ENCODE data around the gene PLEKHA7.

DNA sequence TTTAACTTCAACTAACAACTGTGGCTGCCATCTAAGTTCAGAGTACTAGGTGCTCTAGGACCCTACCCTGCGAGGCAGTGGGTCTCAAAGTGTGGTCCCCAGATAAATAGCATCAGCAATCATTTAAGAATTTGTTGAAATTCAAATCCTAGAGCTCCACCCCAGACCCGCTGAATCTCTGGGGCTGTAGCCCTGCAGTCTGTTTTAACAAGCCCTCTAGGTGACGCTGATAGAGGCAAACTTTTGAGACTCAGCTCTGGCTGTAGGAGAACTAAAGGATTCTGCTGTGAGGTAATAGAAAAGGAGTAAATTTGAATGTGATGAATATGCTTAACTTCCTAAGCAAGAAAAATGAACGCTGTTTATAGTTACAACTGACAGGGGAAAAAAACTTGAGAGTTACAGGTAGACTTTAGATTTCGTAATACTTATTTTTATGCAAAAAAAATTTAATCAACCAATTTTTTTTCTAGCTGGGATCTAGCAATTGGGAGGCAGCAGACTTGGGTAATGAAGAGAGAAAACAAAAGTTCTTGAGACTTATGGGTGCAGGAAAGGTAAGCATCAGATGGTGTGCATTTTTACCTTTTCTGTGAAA is 270.0 kb downstream of the PLEKHA7 start:
- no peak for TF ChIP-seq CBFB (CRISPR knock-in tag; IDR thresholded peaks at IDR 0.05; ENCODE audit: low read depth)
- TF ChIP-seq, protein P1, sequence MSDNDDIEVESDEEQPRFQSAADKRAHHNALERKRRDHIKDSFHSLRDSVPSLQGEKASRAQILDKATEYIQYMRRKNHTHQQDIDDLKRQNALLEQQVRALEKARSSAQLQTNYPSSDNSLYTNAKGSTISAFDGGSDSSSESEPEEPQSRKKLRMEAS (CRISPR knock-in tag; IDR thresholded peaks at IDR 0.05): no peak

All from WTC11 (cell line).